Hepatocyte (in vitro differentiated cells): Measurements from ENCODE around the gene RPS18. TPM values are rescaled to one million over a fixed set of nuclear protein-coding genes. Genes with fewer than 3 reads are reported as not detected.
"Not testable (repeated sequence)": the region's sequence is repeated elsewhere in the genome, so short reads cannot be mapped to it uniquely, and the experiment has no call there.

Experiments used
- DNase-seq: peaks from one replicate; pipeline ENCODE4 v3.0.0-alpha.2; 2016; ENCODE audit warnings: low spot score
- H2AFZ ChIP-seq: fragments of 200-600 bp; sonication (generic); 2 replicates; pipeline ENCODE4 v1.6.0; 2016; ENCODE audit warnings: antibody characterized with exemption, mild to moderate bottlenecking
- H3K27ac ChIP-seq: fragments of 200-600 bp; sonication (generic); 2 replicates; pipeline ENCODE4 v1.5.1; 2016; ENCODE audit warnings: mild to moderate bottlenecking
- H3K27me3 ChIP-seq: fragments of 200-600 bp; sonication (generic); 2 replicates; pipeline ENCODE4 v1.6.1; 2016
- H3K36me3 ChIP-seq: fragments of 200-600 bp; sonication (generic); replicated peaks from 2 replicates; pipeline ENCODE4 v1.5.1; 2016; ENCODE audit warnings: low read depth; ENCODE audit not compliant: insufficient read depth
- H3K4me1 ChIP-seq: fragments of 200-600 bp; sonication (generic); 2 replicates; pipeline ENCODE4 v1.5.1; 2016; ENCODE audit warnings: mild to moderate bottlenecking, moderate library complexity; ENCODE audit not compliant: insufficient read depth
- H3K4me2 ChIP-seq: fragments of 200-600 bp; sonication (generic); 2 replicates; pipeline ENCODE4 v1.6.0; 2016
- H3K4me3 ChIP-seq: fragments of 200-600 bp; sonication (generic); 2 replicates; pipeline ENCODE4 v1.5.1; 2016; ENCODE audit warnings: mild to moderate bottlenecking
- H3K79me2 ChIP-seq: fragments of 200-600 bp; sonication (generic); 2 replicates; pipeline ENCODE4 v1.6.0; 2017; ENCODE audit warnings: mild to moderate bottlenecking
- H3K9me2 ChIP-seq: fragments of 200-600 bp; sonication (generic); replicated peaks from 2 replicates; pipeline ENCODE4 v1.6.0; 2017; ENCODE audit warnings: mild to moderate bottlenecking; ENCODE audit not compliant: insufficient read depth
- H3K9me3 ChIP-seq: fragments of 200-600 bp; sonication (generic); 2 replicates; pipeline ENCODE4 v1.5.1; 2016; ENCODE audit warnings: low read depth, mild to moderate bottlenecking
- H4K20me1 ChIP-seq: fragments of 200-600 bp; sonication (generic); 2 replicates; pipeline ENCODE4 v1.6.0; 2016; ENCODE audit warnings: mild to moderate bottlenecking; ENCODE audit not compliant: insufficient read depth, poor library complexity, severe bottlenecking
- CTCF ChIP-seq: fragments of 200-600 bp; sonication (generic); IDR thresholded peaks from 2 replicates; pipeline ENCODE4 v1.5.1; 2016; ENCODE audit warnings: antibody characterized with exemption, mild to moderate bottlenecking; ENCODE audit not compliant: poor library complexity
- EZH2 ChIP-seq: fragments of 200-600 bp; sonication (generic); IDR thresholded peaks from 2 replicates; pipeline ENCODE4 v1.6.1; 2016; ENCODE audit warnings: antibody characterized with exemption, mild to moderate bottlenecking, borderline replicate concordance
- EZH2phosphoT487 ChIP-seq: fragments of 200-600 bp; sonication (generic); IDR thresholded peaks from one replicate; pipeline ENCODE4 v1.6.1; 2018; ENCODE audit warnings: antibody characterized with exemption, mild to moderate bottlenecking, low read depth, moderate library complexity; ENCODE audit not compliant: unreplicated experiment, severe bottlenecking
- WGBS: methylation state at CpG from one replicate; pipeline ENCODE4 v1.1.6; 2016; ENCODE audit warnings: low lambda C conversion rate; ENCODE audit errors: missing lambda C conversion rate; 5-methylcytosine and 5-hydroxymethylcytosine counted together
- polyA plus RNA-seq: library from polyadenylated mRNA; unstranded; fragments of >200 nt; fragmentation: Nextera tagmentation; extraction: Ambion mirVana; gene quantifications from 2 replicates; pipeline ENCODE4 v1.2.1, GENCODE V29; 2016
- total RNA-seq: library from RNA; depleted of rRNA; stranded (reverse); fragments of >200 nt; gene quantifications from 2 replicates; pipeline ENCODE4 v1.2.3, GENCODE V29; 2014

Gene RPS18
- total and polyA plus RNA-seq, 2 experiments from 2014 or later: 1,517 to 3,293 TPM

GRCh38 chr6:33273129-33273923 lies 1.5 kb downstream of the RPS18 start:
- Histone ChIP-seq H3K27ac (peak overlapping the region; percentile 86), H3K4me3 (peak overlapping the region; percentile 73), H3K9me2 (no peaks in the 10 kb centered on the region), H3K4me2 (peak overlapping the region; percentile 91), H3K4me1 (peaks cover 54% of the 10 kb centered on the region), H4K20me1 (peaks cover 29% of the 10 kb centered on the region), H3K9me3 (no peaks in the 10 kb centered on the region), H3K27me3 (no peaks in the 10 kb centered on the region), H3K36me3 (peaks cover 4% of the 10 kb centered on the region), H3K79me2 (peaks cover 52% of the 10 kb centered on the region), H2AFZ (no peak overlapping the region)
- TF ChIP-seq EZH2 (no peak), CTCF (no peak), EZH2phosphoT487 (no peak)
- no peak for DNase-seq
- WGBS: 61% methylated on average over 11 of the region's 11 CpGs

DNA sequence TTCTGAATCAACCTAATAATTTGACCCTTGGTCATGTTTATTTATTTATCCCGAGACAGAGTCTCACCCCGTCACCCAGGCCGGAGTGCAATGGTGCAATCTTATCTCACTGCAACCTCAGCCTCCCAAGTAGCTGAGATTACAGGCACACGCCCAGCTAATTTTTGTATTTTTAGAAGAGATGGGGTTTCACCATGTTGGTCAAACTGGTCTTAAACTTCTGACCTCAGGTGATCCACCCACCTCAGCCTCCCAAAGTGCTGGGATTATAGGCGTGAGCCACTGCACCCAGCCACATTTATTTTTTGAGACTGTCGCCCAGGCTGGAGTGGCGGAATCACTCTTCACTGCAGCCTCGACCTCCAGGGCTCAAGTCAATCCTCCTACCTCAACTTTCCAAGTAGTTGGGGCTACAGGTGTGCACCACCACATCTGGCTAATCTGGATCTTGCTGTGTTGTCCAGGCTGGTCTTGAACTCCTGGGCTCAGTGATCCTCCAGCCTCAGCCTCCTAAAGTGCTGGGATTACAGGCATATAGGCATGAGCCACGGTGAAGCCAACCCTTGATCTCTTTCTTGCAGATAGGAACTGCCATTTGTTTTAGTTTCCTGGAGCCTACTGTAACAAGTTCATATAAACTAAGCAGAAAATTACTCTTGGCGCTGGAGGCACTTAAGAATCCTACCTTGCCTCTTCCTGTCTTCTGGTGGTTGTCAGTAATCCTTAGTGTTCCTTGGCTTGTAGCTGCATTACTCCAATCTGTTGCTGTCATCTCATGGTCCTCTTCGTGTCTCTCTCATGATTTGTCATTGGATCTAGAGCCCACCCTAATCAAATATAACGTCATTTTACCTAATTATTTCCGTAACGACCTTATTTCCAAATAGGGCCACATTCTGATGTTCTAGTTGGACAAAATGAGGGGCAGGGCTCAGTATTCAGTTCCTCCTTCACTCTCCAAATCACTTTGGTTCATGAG lies 2.3 kb downstream of the RPS18 start:
- Histone ChIP-seq H3K79me2 (peaks cover 52% of the 10 kb centered on the region), H3K36me3 (peaks cover 3% of the 10 kb centered on the region), H3K27ac (peak overlapping the region; percentile 1), H3K4me1 (peaks cover 54% of the 10 kb centered on the region), H3K9me3 (no peaks in the 10 kb centered on the region), H2AFZ (no peak overlapping the region), H3K27me3 (no peaks in the 10 kb centered on the region), H3K9me2 (no peaks in the 10 kb centered on the region), H3K4me2 (peak overlapping the region; percentile 91), H4K20me1 (peaks cover 29% of the 10 kb centered on the region), H3K4me3 (no peak overlapping the region)
- DNase-seq: no peak
- 73% methylated on average over 14 of the region's 14 CpGs for WGBS
- TF ChIP-seq EZH2phosphoT487: no peak
- no peak for TF ChIP-seq CTCF
- TF ChIP-seq EZH2: no peak

GRCh38 chr6:33275795-33276580 lies 4.1 kb downstream of the RPS18 start:
- DNase-seq: not testable (repeated sequence)
- peaks cover 29% of the 10 kb centered on the region for H4K20me1 ChIP-seq

More at GRCh38 chr6:33275795-33276580, 4.1 kb downstream of the RPS18 start:
- Histone ChIP-seq H3K4me1 (peaks cover 52% of the 10 kb centered on the region), H3K27ac (peak overlapping the region; percentile 97), H3K4me2 (peak overlapping the region; percentile 91), H3K79me2 (peaks cover 38% of the 10 kb centered on the region)
- not testable (repeated sequence) for H3K27me3 ChIP-seq, H3K9me3 ChIP-seq, H3K9me2 ChIP-seq, H3K36me3 ChIP-seq, H3K4me3 ChIP-seq, H2AFZ ChIP-seq
- 80% methylated on average over 16 of the region's 16 CpGs for WGBS
